ENCODE measurements around the gene MYMK.
"Not testable (repeated sequence)": the region's sequence is repeated elsewhere in the genome, so short reads cannot be mapped to it uniquely, and the experiment has no call there.

The MYMK gene, protein sequence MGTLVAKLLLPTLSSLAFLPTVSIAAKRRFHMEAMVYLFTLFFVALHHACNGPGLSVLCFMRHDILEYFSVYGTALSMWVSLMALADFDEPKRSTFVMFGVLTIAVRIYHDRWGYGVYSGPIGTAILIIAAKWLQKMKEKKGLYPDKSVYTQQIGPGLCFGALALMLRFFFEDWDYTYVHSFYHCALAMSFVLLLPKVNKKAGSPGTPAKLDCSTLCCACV

GRCh38 chr9:133524679-133525228 lies at the start of gene MYMK:
Gene MYMK (minus strand): TSS chr9:133524959. CDS start chr9:133524844, 115 bp downstream.
- DNase-seq (no peak), ATAC-seq (no peak)

GRCh38 chr9:133573791-133574515 lies 49.2 kb upstream of the MYMK start:
- peak; percentile 16 for ATAC-seq
- DNase-seq = no peak

DNA sequence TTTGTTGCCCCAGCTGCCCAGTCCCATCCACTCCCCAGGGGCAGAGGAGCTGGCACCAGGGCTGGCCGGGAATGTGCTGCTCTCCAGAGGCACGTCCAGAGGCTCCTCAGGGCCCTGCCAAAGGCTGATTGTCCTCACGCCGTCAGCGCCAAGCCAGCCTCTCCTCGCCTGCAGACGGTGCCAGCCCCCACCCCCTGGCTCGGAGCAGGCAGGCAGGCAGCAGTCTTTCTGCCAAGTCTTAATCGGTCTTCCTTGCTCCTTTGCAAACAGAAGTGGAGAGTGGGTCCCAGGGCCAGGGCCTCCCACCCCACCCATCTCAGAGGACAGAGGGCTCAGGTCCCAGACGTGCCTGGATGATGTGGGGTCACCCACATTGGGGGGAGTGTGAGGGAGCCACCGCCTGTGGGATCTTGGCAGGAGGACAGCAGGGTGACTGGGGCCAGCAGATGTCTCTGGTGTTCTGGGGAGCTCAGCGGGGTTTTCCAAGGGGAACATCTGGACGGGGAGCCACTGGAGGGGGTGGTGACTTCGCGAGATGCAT lies 48.1 kb upstream of the MYMK start:
- ATAC-seq (no peak), DNase-seq (no peak)

GRCh38 chr9:133571896-133572595 lies 47.3 kb upstream of the MYMK start:
- no peak for DNase-seq
- ATAC-seq = no peak

GRCh38 chr9:133571391-133571890 lies 46.7 kb upstream of the MYMK start:
- DNase-seq (no peak), ATAC-seq (no peak)

- ATAC-seq (no peak), DNase-seq (no peak)
These were observed 45.9 kb upstream of the MYMK start for GRCh38 chr9:133570691-133571080.

DNA sequence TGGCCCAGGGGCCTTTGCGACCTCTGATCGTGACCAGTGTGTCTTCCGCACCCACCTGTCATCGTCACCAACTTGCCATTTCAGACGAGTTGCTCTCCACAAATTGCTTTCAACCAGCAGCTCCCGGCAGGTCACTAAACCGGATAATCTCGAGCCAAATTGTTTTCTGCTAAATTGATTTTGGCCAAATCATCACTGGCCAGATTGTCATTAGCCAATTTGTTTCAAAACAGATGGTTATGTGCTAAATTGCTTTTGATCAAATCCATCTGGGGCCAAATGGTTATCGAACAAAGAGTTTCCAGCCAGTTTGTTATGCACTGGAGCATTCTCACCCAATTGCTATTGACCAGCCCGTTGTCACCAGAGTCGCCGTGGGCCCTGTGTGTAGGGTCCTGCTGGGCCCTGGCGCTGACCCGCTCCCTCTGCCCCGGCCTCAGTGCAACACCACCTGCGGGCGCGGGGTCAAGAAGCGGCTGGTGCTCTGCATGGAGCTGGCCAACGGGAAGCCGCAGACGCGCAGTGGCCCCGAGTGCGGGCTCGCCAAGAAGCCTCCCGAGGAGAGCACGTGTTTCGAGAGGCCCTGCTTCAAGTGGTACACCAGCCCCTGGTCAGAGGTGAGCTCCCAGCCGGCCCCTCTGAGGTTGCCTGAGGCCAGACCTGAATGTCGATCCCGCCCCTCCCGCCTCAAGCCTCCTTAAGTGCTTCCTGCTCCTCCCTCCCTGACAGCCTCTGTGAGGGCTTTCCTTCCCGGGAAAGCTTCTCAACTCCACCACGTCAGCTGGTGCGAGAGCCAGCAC lies 45.3 kb upstream of the MYMK start:
- ATAC-seq = no peak

GRCh38 chr9:133569121-133569785 lies 44.5 kb upstream of the MYMK start:
- DNase-seq (no peak), ATAC-seq (no peak)

More for the DNA sequence above, 45.3 kb upstream of the MYMK start:
- no peak for DNase-seq

DNA sequence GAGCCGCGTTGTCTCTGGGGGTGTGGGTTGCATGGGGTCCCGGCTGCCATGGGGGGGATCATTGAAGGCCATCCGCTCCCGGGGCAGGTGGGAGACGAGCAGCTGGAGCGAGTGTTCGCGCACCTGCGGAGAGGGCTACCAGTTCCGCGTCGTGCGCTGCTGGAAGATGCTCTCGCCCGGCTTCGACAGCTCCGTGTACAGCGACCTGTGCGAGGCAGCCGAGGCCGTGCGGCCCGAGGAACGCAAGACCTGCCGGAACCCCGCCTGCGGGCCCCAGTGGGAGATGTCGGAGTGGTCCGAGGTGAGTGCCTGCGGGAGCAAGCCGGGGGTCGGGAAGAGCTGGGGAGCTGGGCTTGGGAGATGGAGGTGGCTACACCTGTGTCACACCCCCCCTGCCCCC lies 43.4 kb upstream of the MYMK start:
- DNase-seq (no peak), ATAC-seq (no peak)

- no peak for DNase-seq
- ATAC-seq = no peak
These were observed 42.1 kb upstream of the MYMK start for GRCh38 chr9:133566817-133567216.

GRCh38 chr9:133566382-133566781 lies 41.6 kb upstream of the MYMK start:
- no peak for ATAC-seq
- DNase-seq = no peak

DNA sequence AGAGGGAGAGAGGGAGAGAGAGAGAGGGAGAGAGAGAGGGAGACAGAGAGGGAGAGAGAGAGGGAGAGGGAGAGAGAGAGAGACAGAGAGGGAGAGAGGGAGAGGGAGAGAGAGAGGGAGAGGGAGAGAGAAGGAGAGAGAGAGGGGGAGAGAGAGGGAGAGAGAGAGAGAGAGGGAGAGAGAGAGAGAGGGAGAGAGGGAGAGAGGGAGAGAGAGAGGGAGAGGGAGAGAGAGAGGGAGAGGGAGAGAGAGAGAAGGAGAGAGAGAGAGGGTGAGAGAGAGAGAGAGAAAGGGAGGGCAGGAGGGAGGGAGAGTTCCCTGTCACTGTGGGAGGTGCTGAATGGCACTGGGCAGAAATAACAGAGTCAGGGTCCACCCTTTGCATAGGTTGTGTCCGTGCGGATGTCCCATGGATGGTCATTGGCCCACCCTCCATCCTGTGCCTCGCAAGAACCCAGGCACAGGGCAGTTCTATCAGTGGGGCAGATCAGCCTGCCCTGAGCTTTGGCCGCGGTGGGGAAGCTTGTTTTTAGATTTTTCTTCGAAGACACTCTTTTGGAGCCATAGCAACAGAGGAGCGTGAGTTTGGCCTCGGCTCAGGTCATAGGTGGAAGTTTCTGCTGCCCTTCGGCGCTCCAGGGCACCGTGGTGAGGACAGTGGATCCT lies 39.8 kb upstream of the MYMK start:
- no peak for ATAC-seq
- DNase-seq = no peak

GRCh38 chr9:133563814-133564213 lies 39.1 kb upstream of the MYMK start:
- ATAC-seq, DNase-seq: not testable (repeated sequence)

GRCh38 chr9:133563291-133563796 lies 38.6 kb upstream of the MYMK start:
- DNase-seq = no peak
- no peak for ATAC-seq

DNA sequence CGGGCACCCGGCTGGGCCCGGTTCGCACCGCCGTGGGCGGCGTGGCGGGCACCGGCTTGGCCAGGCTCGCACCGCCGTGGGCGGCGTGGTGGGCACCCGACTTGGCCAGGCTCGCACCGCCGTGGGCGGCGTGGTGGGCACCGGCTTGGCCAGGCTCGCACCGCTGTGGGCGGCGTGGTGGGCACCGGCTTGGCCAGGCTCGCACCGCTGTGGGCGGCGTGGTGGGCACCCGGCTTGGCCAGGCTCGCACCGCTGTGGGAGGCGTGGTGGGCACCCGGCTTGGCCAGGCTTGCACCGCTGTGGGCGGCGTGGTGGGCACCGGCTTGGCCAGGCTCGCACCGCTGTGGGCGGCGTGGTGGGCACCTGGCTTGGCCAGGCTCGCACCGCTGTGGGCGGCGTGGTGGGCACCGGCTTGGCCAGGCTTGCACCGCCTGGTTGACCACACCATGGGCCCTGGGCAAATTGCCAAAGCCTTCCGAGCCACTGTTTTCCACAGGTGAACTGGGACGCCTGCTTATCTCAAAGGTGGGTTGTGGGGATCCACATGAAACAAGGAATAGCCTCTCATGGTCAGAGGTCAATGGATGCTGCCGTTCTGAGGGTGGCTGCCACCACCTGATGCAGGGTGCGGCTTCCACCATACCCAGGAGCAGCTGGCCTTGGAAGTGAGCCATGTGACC lies 38.0 kb upstream of the MYMK start:
- DNase-seq (no peak), ATAC-seq (no peak)

DNA sequence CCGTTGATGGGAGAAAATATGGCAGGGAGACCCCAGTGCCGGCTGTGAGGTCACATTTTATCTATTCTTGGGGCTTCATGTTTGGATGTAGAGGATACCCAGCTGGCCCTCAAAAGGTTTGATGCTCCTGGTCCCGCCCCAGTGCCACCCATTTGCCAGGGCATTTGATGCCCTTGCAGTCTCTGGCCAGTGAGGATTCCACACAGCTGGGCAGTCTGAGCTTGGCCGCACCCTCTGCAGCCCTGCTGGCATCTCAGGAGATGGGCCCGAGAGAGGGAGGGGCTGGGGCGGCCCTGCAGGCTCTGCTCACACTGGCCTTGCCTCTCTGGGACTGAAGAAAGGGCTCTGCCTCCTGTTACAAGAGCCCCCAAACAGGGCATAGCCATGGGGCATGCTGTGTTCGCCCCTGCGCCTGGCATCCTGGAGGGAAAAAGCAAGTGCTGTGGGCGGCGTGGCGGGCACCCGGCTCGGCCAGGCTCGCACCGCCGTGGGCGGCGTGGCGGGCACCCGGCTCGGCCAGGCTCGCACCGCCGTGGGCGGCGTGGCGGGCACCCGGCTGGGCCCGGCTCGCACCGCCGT lies 37.3 kb upstream of the MYMK start:
- no peak for DNase-seq
- no peak for ATAC-seq

- DNase-seq (no peak), ATAC-seq (no peak)
These were observed 36.2 kb upstream of the MYMK start for GRCh38 chr9:133560944-133561343.

DNA sequence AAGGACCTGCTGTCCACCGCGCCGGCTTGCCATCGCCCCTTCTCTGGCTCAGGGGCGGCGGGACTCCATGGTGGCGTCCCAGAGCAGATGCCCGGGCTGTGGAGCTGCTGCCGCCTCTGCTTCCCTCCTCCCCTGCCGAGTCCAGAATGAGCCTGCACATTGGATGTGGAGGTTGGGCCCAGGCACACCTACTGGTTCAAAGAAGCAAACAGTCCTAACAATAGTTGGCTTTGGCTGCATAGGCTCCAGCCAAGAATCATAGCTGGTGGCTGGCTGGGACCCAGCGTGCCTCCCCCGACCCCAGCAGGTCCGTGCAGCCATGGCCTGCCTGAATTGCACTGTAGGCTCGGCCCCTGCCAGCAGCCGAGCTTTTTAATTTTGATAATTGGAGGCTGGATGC lies 35.6 kb upstream of the MYMK start:
- ATAC-seq (no peak), DNase-seq (no peak)
